ENCODE results near the gene ATP11A. TPM values are rescaled to one million over a fixed set of nuclear protein-coding genes. Genes with fewer than 3 reads are reported as not detected.

The ATP11A gene
- total and polyA plus RNA-seq, 10 of the 15 experiments (the other 5 are each of a cell fraction or from before 2014, with no cell fraction given), result 1.4 to 69.6 (median 14.4) TPM

GRCh38 chr13:112686364-112686763, 3.5 kb upstream of the ATP11A start (continued):
- no peak for TF ChIP-seq E2F4 (IDR thresholded peaks at IDR 0.05; ENCODE audit: low read depth, low read length)

- intact Hi-C loops (cut with micrococcal nuclease; ENCODE audit: unreplicated experiment), result no loop called here
Measured at GRCh38 chr13:112686987-112687386, 2.9 kb upstream of the ATP11A start.

More at GRCh38 chr13:112686987-112687386, 2.9 kb upstream of the ATP11A start:
- no TSS peak for BruUV-seq (replicated peaks)
- ChIA-PET RAD21 (ENCODE audit: unreplicated experiment) (no interaction called here), SMC1A (ENCODE audit: uncharacterized antibody, unreplicated experiment) (no interaction called here), CTCF (no interaction called here), POLR2A (no interaction called here)
- H3K27me3 ChIP-seq (replicated peaks in 1 of 2; ENCODE audit: control insufficient read depth in 2 of 2, insufficient read depth in 2 of 2, low read length in 1 of 2), result no peaks in the 10 kb centered on the region
- ATAC-seq (no peak), DNase-seq (ENCODE audit: low read depth, low spot score) (no peak), FAIRE-seq (no peak)
- H3K79me2 ChIP-seq (ENCODE audit: control insufficient read depth, insufficient read depth, low read length), result peaks cover 15% of the 10 kb centered on the region
- H3K9ac ChIP-seq (ENCODE audit: control insufficient read depth, insufficient read depth, low read length), result no peak overlapping the region
- no peaks in the 10 kb centered on the region for H4K20me1 ChIP-seq (ENCODE audit: control insufficient read depth, insufficient read depth)
- H3K4me1 ChIP-seq (ENCODE audit: control insufficient read depth, insufficient read depth, low read length), result peaks cover 14% of the 10 kb centered on the region
- no peak overlapping the region for H3K4me2 ChIP-seq (ENCODE audit: control insufficient read depth, insufficient read depth)
- H3K9me3 ChIP-seq (replicated peaks; ENCODE audit: control insufficient read depth, insufficient read depth, low read length), result no peaks in the 10 kb centered on the region
- no peak overlapping the region for H2AFZ ChIP-seq (ENCODE audit: control insufficient read depth, low read depth, low read length)
- H3K4me3 ChIP-seq, result no peak overlapping the region
- no peaks in the 10 kb centered on the region for H3K36me3 ChIP-seq (ENCODE audit: control insufficient read depth in 2 of 2, insufficient read depth in 2 of 2, low read length in 1 of 2)
- TF ChIP-seq MYB (IDR thresholded peaks at IDR 0.05; ENCODE audit: borderline replicate concordance, low read depth, low read length) (no peak), RELB (IDR thresholded peaks at IDR 0.05; ENCODE audit: low read depth) (no peak), HCFC1 (IDR thresholded peaks at IDR 0.05; ENCODE audit: low read length) (no peak), MTA2 (IDR thresholded peaks at IDR 0.05; ENCODE audit: low read depth) (no peak)
- in situ Hi-C loops (cut with MboI), result no loop called here
- 85% methylated on average over 9 of the region's 9 CpGs for WGBS (ENCODE audit: insufficient coverage, insufficient replicate concordance, low lambda C conversion rate, missing lambda C conversion rate)
- no peak overlapping the region for H3K27ac ChIP-seq (ENCODE audit: control insufficient read depth, insufficient read depth)

Measured in GM12878 (cell line).